PFSK-1 (cell line): ENCODE results near the gene CNDP2.

Source experiments
- POLR2AphosphoS5 ChIP-seq: IDR thresholded peaks from 2 replicates; pipeline ENCODE4 v1.6.1; 2012; ENCODE audit warnings: low read depth, mild to moderate bottlenecking, control low read depth, low read length, moderate library complexity
- SIN3A ChIP-seq: IDR thresholded peaks from 2 replicates; pipeline ENCODE4 v1.6.1; 2012; ENCODE audit warnings: mild to moderate bottlenecking, low read length, moderate library complexity, borderline replicate concordance; ENCODE audit not compliant: insufficient read depth
- TF ChIP-seq, protein P1 (sequence below), 2 experiments: IDR thresholded peaks; 2 replicates each; pipeline versions ENCODE4 v1.6.1 to v1.8.0; 2011 to 2012; ENCODE audit warnings: low read depth in 2 of 2, low read length in 2 of 2, control low read depth in 1 of 2, inconsistent platforms in 1 of 2, mild to moderate bottlenecking in 1 of 2, moderate library complexity in 1 of 2; ENCODE audit not compliant: insufficient read depth in 1 of 2

DNA sequence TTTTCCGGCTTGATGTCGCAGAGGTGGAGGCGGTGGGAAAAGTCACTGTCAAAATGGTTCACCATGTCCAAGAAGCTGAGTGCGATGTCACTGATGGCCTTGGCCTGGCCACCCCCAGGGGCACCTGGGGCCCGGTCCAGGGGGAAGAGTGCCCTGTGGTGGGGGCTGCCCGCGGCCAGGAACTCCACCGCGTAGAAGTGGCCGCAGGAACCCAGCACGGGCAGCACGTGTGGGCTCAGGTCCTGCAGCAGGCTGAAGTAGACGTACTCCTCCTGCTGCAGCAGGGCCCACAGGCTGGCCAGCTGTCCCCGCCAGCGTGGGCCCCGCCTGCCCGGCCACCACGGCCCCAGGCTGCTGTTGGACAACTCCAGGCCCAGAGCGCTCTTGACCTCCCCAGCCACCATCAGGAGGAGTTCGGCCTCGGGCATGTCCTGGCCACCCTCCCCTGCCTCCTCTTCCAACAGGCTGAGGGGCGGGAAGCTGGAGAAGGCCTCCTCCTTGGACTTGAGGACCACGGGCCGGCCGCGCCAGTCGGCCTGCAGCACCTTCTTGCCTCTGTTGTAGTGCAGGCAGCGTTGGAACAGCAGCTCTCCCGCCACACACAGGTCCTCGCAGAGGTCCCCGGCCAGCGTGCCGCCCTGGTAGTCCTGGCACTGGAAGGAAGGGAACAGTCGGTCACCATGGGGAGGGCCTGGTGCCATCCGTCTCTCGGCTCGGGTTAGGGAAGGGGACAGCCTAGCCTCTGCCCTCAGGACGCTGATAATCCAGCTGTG lies 49.3 kb upstream of the CNDP2 start:
- TF ChIP-seq SIN3A: no peak
- TF ChIP-seq, protein P1, sequence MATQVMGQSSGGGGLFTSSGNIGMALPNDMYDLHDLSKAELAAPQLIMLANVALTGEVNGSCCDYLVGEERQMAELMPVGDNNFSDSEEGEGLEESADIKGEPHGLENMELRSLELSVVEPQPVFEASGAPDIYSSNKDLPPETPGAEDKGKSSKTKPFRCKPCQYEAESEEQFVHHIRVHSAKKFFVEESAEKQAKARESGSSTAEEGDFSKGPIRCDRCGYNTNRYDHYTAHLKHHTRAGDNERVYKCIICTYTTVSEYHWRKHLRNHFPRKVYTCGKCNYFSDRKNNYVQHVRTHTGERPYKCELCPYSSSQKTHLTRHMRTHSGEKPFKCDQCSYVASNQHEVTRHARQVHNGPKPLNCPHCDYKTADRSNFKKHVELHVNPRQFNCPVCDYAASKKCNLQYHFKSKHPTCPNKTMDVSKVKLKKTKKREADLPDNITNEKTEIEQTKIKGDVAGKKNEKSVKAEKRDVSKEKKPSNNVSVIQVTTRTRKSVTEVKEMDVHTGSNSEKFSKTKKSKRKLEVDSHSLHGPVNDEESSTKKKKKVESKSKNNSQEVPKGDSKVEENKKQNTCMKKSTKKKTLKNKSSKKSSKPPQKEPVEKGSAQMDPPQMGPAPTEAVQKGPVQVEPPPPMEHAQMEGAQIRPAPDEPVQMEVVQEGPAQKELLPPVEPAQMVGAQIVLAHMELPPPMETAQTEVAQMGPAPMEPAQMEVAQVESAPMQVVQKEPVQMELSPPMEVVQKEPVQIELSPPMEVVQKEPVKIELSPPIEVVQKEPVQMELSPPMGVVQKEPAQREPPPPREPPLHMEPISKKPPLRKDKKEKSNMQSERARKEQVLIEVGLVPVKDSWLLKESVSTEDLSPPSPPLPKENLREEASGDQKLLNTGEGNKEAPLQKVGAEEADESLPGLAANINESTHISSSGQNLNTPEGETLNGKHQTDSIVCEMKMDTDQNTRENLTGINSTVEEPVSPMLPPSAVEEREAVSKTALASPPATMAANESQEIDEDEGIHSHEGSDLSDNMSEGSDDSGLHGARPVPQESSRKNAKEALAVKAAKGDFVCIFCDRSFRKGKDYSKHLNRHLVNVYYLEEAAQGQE (IDR thresholded peaks at IDR 0.05; ENCODE audit: insufficient read depth in 1 of 2, low read depth in 2 of 2, low read length in 2 of 2): no peak
- no peak for TF ChIP-seq POLR2AphosphoS5
